ENCODE results near the gene APOM.
A peak's percentile ranks its signal among the peaks of the same experiment; 100 is the strongest.

Gene APOM

DNA sequence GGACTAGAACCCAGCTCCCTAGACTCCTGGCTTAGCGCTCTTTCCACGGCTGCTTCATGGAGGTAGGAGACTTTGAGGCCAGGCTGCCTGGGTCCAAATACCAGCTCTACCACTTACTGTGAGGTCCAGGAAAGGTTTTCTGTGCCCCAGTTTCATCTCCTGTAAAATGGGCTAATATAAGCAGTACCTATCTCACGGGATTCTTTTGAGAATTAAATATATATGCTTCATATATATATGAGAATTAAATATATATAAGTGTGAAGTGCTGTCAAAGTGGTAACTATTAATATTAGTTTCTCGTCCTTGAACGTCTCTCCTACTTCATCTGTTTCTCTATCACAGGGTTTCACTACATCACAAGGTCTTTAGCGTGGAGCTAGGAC, 35.4 kb downstream of the APOM start:
- Histone ChIP-seq H3K4me3 (ENCODE audit: low read length in 2 of 2) (no peak overlapping the region), H3K4me1 (ENCODE audit: control insufficient read depth in 2 of 2, insufficient read depth in 2 of 2, low read length in 2 of 2) (peaks cover 8 to 19% of the 10 kb centered on the region in 2 donors), H3K36me3 (ENCODE audit: control insufficient read depth in 2 of 2, insufficient read depth in 2 of 2, low read length in 2 of 2) (peaks cover 69 to 81% of the 10 kb centered on the region in 2 donors), H3K9ac (ENCODE audit: low read depth in 1 of 2, low read length in 2 of 2) (no peak overlapping the region), H3K9me3 (ENCODE audit: control insufficient read depth in 2 of 2, low read length in 2 of 2) (no peaks in the 10 kb centered on the region), H3K27me3 (ENCODE audit: control insufficient read depth in 2 of 2, insufficient read depth in 2 of 2, low read length in 2 of 2) (no peaks in the 10 kb centered on the region), H3K27ac (ENCODE audit: low read depth in 2 of 2, low read length in 2 of 2) (peak overlapping the region; percentile 56 to 64)

DNA sequence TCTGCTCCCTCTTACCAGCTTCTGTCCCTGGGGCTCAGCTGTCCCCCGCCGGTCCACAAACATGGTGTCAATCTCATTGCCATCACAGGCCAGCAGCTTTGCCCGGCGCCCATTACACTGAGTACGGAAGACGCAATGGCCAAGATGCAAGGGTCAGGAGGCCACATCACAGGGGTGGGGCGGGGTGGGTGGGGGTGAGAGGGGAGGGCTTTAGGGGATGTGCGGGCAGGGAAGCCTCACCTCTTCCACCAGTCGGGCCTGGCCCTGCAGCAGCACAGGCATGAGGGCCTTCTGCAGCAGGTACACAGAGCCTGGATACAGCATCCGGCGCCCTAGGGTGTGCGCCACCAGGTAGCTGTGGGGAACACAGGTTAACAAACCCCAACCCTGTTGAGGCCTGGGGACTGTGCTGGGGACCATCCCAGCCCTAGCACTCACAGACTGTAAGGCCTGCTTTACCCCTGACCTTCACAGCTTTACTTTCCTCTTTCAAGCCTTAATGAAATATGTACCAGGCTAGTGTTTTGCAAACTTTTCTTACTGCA, 35.9 kb downstream of the APOM start:
- H3K4me3 ChIP-seq (ENCODE audit: low read length in 2 of 2) = no peak overlapping the region
- no peaks in the 10 kb centered on the region for H3K27me3 ChIP-seq (ENCODE audit: control insufficient read depth in 2 of 2, insufficient read depth in 2 of 2, low read length in 2 of 2)
- no peak overlapping the region for H3K9ac ChIP-seq (ENCODE audit: low read depth in 1 of 2, low read length in 2 of 2)
- no peaks in the 10 kb centered on the region for H3K9me3 ChIP-seq (ENCODE audit: control insufficient read depth in 2 of 2, low read length in 2 of 2)
- peaks cover 69 to 80% of the 10 kb centered on the region in 2 donors for H3K36me3 ChIP-seq (ENCODE audit: control insufficient read depth in 2 of 2, insufficient read depth in 2 of 2, low read length in 2 of 2)
- peaks cover 8 to 19% of the 10 kb centered on the region in 2 donors for H3K4me1 ChIP-seq (ENCODE audit: control insufficient read depth in 2 of 2, insufficient read depth in 2 of 2, low read length in 2 of 2)
- no peak overlapping the region for H3K27ac ChIP-seq (ENCODE audit: low read depth in 2 of 2, low read length in 2 of 2)

DNA sequence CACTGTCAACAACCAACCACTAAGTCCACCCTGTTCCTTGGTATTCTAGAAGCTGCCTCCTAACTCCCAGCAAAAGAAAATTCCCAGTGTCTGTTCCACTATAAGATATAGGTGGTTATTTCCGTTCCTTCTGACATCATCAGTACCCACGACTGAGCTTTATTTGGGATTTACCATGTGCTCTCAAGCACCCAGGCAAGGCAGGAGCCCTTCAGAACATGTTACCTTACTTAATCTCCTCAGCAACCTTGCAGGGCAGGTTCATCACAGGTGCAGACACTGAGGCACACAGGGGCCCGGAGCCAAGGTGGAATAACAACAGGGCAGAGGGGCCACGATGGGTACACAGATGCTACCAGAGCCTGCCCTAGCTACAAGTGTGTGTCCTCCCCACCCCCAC, 36.7 kb downstream of the APOM start:
- peaks cover 69 to 75% of the 10 kb centered on the region in 2 donors for H3K36me3 ChIP-seq (ENCODE audit: control insufficient read depth in 2 of 2, insufficient read depth in 2 of 2, low read length in 2 of 2)

DNA sequence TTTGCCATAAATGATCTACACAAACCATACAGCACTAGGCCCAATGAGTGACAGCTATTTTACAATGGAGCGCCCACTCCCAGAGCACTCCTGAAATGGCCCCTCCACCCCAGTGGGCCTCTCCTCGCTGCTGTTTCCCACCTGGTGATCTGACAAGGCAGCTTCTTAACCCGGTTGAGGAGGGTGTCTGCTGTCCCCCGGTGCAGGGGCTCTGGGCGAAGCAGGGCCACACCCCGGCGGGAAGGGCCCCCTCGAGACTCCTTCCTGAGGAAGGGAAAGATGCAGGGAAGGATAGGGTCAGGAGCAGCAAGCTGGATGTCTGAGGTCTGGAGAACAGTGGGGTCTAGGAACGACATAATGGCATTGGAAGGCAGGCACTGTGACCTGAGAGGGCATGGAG, 37.2 kb downstream of the APOM start:
- Histone ChIP-seq H3K9me3 (ENCODE audit: control insufficient read depth in 2 of 2, low read length in 2 of 2) (no peaks in the 10 kb centered on the region), H3K27ac (ENCODE audit: low read depth in 2 of 2, low read length in 2 of 2) (no peak overlapping the region), H3K4me3 (ENCODE audit: low read length in 2 of 2) (no peak overlapping the region), H3K27me3 (ENCODE audit: control insufficient read depth in 2 of 2, insufficient read depth in 2 of 2, low read length in 2 of 2) (no peaks in the 10 kb centered on the region), H3K4me1 (ENCODE audit: control insufficient read depth in 2 of 2, insufficient read depth in 2 of 2, low read length in 2 of 2) (peaks cover 8 to 19% of the 10 kb centered on the region in 2 donors), H3K9ac (ENCODE audit: low read depth in 1 of 2, low read length in 2 of 2) (no peak overlapping the region), H3K36me3 (ENCODE audit: control insufficient read depth in 2 of 2, insufficient read depth in 2 of 2, low read length in 2 of 2) (peaks cover 68 to 74% of the 10 kb centered on the region in 2 donors)

More for the DNA sequence above, 36.7 kb downstream of the APOM start:
- H3K9ac ChIP-seq (ENCODE audit: low read depth in 1 of 2, low read length in 2 of 2) = no peak overlapping the region
- H3K27ac ChIP-seq (ENCODE audit: low read depth in 2 of 2, low read length in 2 of 2) = no peak overlapping the region
- no peaks in the 10 kb centered on the region for H3K27me3 ChIP-seq (ENCODE audit: control insufficient read depth in 2 of 2, insufficient read depth in 2 of 2, low read length in 2 of 2)
- H3K4me1 ChIP-seq (ENCODE audit: control insufficient read depth in 2 of 2, insufficient read depth in 2 of 2, low read length in 2 of 2) = peaks cover 8 to 19% of the 10 kb centered on the region in 2 donors
- H3K9me3 ChIP-seq (ENCODE audit: control insufficient read depth in 2 of 2, low read length in 2 of 2) = no peaks in the 10 kb centered on the region
- H3K4me3 ChIP-seq (ENCODE audit: low read length in 2 of 2) = no peak overlapping the region

DNA sequence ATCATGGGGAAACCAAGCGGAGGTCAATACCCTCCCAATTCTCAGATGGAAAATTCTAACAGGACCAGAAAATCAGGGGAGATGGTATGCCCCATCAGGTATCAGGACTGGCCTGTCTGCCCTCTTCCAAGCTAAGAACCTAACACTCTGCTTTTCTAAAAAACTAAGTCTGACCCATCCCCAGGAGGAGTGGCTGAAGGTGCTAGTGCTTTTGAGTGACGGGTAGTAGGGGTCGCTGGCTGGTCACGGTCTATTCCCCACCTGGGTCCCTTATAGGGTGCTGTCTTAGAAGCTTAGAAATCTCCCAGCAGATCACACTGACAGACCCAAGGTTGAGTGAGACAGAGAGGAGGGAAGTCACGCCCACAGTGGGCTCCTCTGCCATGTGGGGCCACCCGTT, 37.8 kb downstream of the APOM start:
- Histone ChIP-seq H3K9me3 (ENCODE audit: control insufficient read depth in 2 of 2, low read length in 2 of 2) (no peaks in the 10 kb centered on the region), H3K36me3 (ENCODE audit: control insufficient read depth in 2 of 2, insufficient read depth in 2 of 2, low read length in 2 of 2) (peaks cover 61 to 68% of the 10 kb centered on the region in 2 donors), H3K4me3 (ENCODE audit: low read length in 2 of 2) (no peak overlapping the region), H3K27ac (ENCODE audit: low read depth in 2 of 2, low read length in 2 of 2) (no peak overlapping the region), H3K27me3 (ENCODE audit: control insufficient read depth in 2 of 2, insufficient read depth in 2 of 2, low read length in 2 of 2) (no peaks in the 10 kb centered on the region), H3K4me1 (ENCODE audit: control insufficient read depth in 2 of 2, insufficient read depth in 2 of 2, low read length in 2 of 2) (peaks cover 8 to 19% of the 10 kb centered on the region in 2 donors), H3K9ac (ENCODE audit: low read depth in 1 of 2, low read length in 2 of 2) (no peak overlapping the region)

DNA sequence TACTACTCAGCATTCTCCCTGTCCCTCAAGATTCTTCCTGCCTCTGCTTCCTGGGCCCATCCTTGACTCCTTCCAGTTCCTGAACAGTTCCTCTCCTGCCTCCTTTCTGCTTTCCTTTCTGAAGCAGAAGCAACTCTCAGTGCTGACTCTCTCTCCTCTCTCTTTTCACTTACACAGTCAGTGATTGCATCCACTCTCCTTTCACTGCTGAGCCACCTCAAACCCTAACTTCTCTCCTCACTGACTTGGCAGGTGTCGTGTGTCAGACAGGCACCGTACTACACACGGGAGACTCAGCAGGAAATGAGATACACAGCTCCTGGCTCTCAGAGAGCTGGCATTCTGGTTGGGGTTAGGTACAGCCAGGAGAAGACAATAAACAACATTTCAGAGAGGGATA, 41.9 kb downstream of the APOM start:
- Histone ChIP-seq H3K4me3 (ENCODE audit: low read length in 2 of 2) (no peak overlapping the region), H3K27ac (ENCODE audit: low read depth in 2 of 2, low read length in 2 of 2) (no peak overlapping the region), H3K9ac (ENCODE audit: low read depth in 1 of 2, low read length in 2 of 2) (no peak overlapping the region), H3K9me3 (ENCODE audit: control insufficient read depth in 2 of 2, low read length in 2 of 2) (no peaks in the 10 kb centered on the region), H3K4me1 (ENCODE audit: control insufficient read depth in 2 of 2, insufficient read depth in 2 of 2, low read length in 2 of 2) (peaks cover 17 to 19% of the 10 kb centered on the region in 2 donors), H3K27me3 (ENCODE audit: control insufficient read depth in 2 of 2, insufficient read depth in 2 of 2, low read length in 2 of 2) (no peaks in the 10 kb centered on the region), H3K36me3 (ENCODE audit: control insufficient read depth in 2 of 2, insufficient read depth in 2 of 2, low read length in 2 of 2) (peaks cover 37 to 48% of the 10 kb centered on the region in 2 donors)

DNA sequence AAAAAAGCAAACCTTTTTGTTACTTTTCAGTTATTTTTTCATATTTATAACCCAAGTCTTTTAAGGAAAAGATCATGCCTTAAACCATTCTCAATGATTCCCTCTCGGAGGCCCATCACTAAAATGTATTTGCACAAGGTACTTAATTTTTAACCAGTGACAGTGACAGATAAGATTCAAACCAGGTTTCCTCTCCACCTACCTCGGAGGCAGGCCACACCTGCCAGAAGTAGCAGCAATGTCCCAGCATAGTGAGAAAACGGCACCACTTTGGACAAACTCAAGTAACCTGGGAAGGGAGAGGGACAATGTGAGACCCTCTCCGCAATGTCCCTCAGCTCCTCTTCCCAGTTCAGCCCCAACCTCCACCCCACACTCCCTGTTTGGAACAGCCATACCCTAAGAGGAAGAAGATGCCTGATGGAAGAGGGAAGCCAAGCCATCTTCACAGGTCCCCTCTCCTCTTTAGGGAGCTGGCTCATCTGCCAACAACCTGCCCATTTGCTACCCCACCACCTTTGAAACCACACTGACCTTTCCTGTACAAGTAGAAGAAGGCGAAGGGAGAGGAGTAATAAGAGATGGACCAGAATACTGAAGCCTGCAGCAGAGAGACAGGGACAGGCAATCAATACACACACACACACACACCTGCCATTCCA, 45.2 kb downstream of the APOM start:
- Histone ChIP-seq H3K9me3 (ENCODE audit: control insufficient read depth in 2 of 2, low read length in 2 of 2) (no peaks in the 10 kb centered on the region), H3K4me1 (ENCODE audit: control insufficient read depth in 2 of 2, insufficient read depth in 2 of 2, low read length in 2 of 2) (peaks cover 17 to 24% of the 10 kb centered on the region in 2 donors), H3K27ac (ENCODE audit: low read depth in 2 of 2, low read length in 2 of 2) (no peak overlapping the region), H3K4me3 (ENCODE audit: low read length in 2 of 2) (peak overlapping the region in 1 of 2 donors; percentile 20), H3K36me3 (ENCODE audit: control insufficient read depth in 2 of 2, insufficient read depth in 2 of 2, low read length in 2 of 2) (peaks cover 16 to 23% of the 10 kb centered on the region in 2 donors), H3K27me3 (ENCODE audit: control insufficient read depth in 2 of 2, insufficient read depth in 2 of 2, low read length in 2 of 2) (no peaks in the 10 kb centered on the region), H3K9ac (ENCODE audit: low read depth in 1 of 2, low read length in 2 of 2) (peak overlapping the region in 1 of 2 donors; percentile 100)

DNA sequence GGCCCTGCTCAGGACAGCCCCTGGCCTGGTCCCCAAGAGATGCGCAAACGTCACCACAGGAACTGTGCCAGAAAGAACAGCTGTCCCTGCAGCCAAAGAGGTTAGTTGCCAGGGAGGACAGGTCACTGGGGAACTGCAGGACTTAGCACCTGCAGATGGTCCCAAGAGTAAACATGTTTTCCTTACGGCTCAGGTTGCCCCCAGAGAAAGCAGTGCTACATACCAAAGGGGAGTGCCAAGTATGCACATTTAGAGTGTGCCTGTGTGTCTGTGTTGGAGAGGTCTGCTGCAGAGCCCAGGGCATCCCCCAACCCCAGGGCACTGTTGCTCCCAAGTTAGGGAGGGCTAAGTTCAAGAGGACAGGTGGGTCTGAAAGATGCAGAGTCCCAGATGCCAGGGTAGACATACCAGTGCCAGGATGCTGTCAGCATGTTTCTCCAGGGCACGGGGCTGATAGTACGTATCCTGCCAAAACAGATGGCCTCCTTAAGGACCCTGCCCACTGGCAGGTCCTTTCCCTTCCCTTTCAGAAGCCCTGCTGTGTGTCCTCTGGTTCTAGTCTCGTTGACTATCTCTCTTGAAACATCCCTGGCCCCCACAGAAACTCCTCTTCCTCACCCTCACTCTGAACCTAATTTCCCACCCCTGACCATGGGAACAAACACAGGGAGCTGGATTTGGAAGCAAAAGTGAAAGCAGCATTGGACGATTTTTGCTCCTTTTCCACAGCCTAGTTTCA, 46.1 kb downstream of the APOM start:
- peak overlapping the region; percentile 99 for H3K27ac ChIP-seq (ENCODE audit: low read depth in 2 of 2, low read length in 2 of 2)
- H3K36me3 ChIP-seq (ENCODE audit: control insufficient read depth in 2 of 2, insufficient read depth in 2 of 2, low read length in 2 of 2) = peaks cover 16 to 19% of the 10 kb centered on the region in 2 donors
- H3K9ac ChIP-seq (ENCODE audit: low read depth in 1 of 2, low read length in 2 of 2) = peak overlapping the region; percentile 100
- H3K4me1 ChIP-seq (ENCODE audit: control insufficient read depth in 2 of 2, insufficient read depth in 2 of 2, low read length in 2 of 2) = peaks cover 17 to 24% of the 10 kb centered on the region in 2 donors
- H3K4me3 ChIP-seq (ENCODE audit: low read length in 2 of 2) = peak overlapping the region; percentile 91 to 96
- H3K27me3 ChIP-seq (ENCODE audit: control insufficient read depth in 2 of 2, insufficient read depth in 2 of 2, low read length in 2 of 2) = no peaks in the 10 kb centered on the region
- H3K9me3 ChIP-seq (ENCODE audit: control insufficient read depth in 2 of 2, low read length in 2 of 2) = no peaks in the 10 kb centered on the region

DNA sequence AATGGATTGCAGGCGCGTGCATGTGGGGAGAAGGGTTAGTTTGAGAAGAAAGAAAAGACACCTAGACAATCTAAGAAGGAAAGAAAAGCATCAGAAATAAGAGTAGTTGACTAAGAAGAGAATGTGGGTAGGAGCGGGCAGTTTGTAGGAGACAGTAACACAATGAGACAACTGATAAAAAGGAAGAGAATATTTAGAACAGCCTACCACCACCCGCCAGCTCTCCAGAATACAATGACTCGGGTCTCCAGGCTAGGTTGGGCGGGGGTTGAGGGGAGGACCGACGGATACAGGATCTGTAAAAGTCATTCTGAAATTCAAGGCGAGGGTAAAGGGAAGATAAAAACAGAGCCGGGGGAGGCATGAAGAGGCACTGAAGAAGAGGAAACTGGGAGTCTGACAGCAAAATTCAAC, 46.7 kb downstream of the APOM start:
- H3K4me1 ChIP-seq (ENCODE audit: control insufficient read depth in 2 of 2, insufficient read depth in 2 of 2, low read length in 2 of 2) = peaks cover 17 to 24% of the 10 kb centered on the region in 2 donors
- H3K27me3 ChIP-seq (ENCODE audit: control insufficient read depth in 2 of 2, insufficient read depth in 2 of 2, low read length in 2 of 2) = no peaks in the 10 kb centered on the region
- H3K27ac ChIP-seq (ENCODE audit: low read depth in 2 of 2, low read length in 2 of 2) = peak overlapping the region; percentile 99
- H3K9me3 ChIP-seq (ENCODE audit: control insufficient read depth in 2 of 2, low read length in 2 of 2) = no peaks in the 10 kb centered on the region
- H3K4me3 ChIP-seq (ENCODE audit: low read length in 2 of 2) = peak overlapping the region; percentile 91 to 96
- H3K36me3 ChIP-seq (ENCODE audit: control insufficient read depth in 2 of 2, insufficient read depth in 2 of 2, low read length in 2 of 2) = peaks cover 11 to 19% of the 10 kb centered on the region in 2 donors
- H3K9ac ChIP-seq (ENCODE audit: low read depth in 1 of 2, low read length in 2 of 2) = peak overlapping the region; percentile 100
